Measurements from ENCODE around the gene LPAR4. TPM values are rescaled to one million over a fixed set of nuclear protein-coding genes. Genes with fewer than 3 reads are reported as not detected.

The LPAR4 gene
- total RNA-seq = not detected

DNA sequence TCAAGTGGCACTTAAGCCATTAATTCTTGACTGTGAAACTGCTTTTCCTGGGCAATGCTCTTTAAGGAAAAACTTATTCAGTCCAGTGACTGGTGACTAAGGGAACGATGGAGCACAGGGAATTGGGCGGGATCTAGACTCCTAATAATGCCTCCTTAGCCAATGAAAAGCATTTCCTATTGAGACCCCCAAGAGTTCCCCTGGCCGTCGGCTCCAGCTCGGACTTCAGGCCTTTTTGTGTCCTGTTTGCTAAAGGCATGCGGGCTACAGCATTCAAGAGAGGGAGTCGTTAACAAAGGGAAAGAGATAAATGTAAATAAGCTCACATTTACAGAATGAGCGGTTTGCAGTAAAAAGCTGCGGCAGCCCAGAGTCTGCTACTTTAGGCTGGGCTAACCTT lies at the start of gene LPAR4:
Gene LPAR4, plus strand, starts transcription at position 232 of the 400 bp plus-strand sequence. CDS start 7,150 bp downstream, outside the sequence.
- Mint-ChIP-seq H3K9me3 (ENCODE audit: low read depth) (no peaks in the 10 kb centered on the region), H3K4me1 (no peaks in the 10 kb centered on the region), H3K4me3 (no peak within 1 kb of the TSS), H3K27ac (no peak within 1 kb of the TSS), H3K27me3 (no peaks in the 10 kb centered on the region), H3K36me3 (ENCODE audit: low read depth) (no peaks in the 10 kb centered on the region)
- DNase-seq (no peak), ATAC-seq (no peak)
- ChIA-PET CTCF (no interaction called here), POLR2A (no interaction called here)
- intact Hi-C loops (cut with DNase I, micrococcal nuclease) = no loop called here

- DNase-seq (no peak), ATAC-seq (no peak)
- no peaks in the 10 kb centered on the region for H3K4me1 Mint-ChIP-seq
- no peaks in the 10 kb centered on the region for H3K27me3 Mint-ChIP-seq
- H3K9me3 Mint-ChIP-seq (ENCODE audit: low read depth) = no peaks in the 10 kb centered on the region
- intact Hi-C loops (cut with DNase I, micrococcal nuclease) = no loop called here
- POLR2A ChIA-PET = no interaction called here
- H3K36me3 Mint-ChIP-seq (ENCODE audit: low read depth) = no peaks in the 10 kb centered on the region
- H3K27ac Mint-ChIP-seq = no peak overlapping the region
- CTCF ChIA-PET = no interaction called here
- H3K4me3 Mint-ChIP-seq = no peak overlapping the region
Observed at GRCh38 chrX:78706071-78706470, 41.4 kb upstream of the LPAR4 start.

DNA sequence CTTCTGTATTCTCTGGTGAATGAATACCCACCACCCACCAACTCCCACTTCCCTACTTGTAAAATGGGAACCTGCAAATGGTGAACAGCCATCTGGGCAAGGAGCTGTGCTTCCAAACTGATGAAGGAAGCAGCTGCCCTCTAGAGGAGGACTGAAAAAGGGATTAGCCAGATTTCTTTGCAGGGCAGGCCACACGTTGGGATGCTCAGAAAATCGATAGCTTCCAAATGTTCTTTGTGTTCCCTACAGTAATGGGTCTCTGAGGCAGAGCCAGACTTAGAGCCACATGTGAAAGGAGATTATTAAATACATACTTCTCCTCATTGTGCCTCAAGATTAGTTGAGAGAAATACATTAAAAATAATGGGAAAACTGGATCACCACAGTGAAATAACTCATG lies 39.3 kb upstream of the LPAR4 start:
- ATAC-seq (no peak), DNase-seq (no peak)
- Mint-ChIP-seq H3K9me3 (ENCODE audit: low read depth) (no peaks in the 10 kb centered on the region), H3K27me3 (no peaks in the 10 kb centered on the region), H3K4me3 (no peak overlapping the region), H3K36me3 (ENCODE audit: low read depth) (no peaks in the 10 kb centered on the region), H3K27ac (no peak overlapping the region), H3K4me1 (no peaks in the 10 kb centered on the region)
- intact Hi-C loops (cut with DNase I, micrococcal nuclease) = no loop called here
- CTCF ChIA-PET = no interaction called here
- POLR2A ChIA-PET = no interaction called here

GRCh38 chrX:78708816-78709215 lies 38.7 kb upstream of the LPAR4 start:
- no peak overlapping the region for H3K27ac Mint-ChIP-seq
- no peaks in the 10 kb centered on the region for H3K36me3 Mint-ChIP-seq (ENCODE audit: low read depth)
- ATAC-seq (no peak), DNase-seq (no peak)
- ChIA-PET CTCF (no interaction called here), POLR2A (no interaction called here)
- H3K4me3 Mint-ChIP-seq = no peak overlapping the region
- H3K9me3 Mint-ChIP-seq (ENCODE audit: low read depth) = no peaks in the 10 kb centered on the region
- intact Hi-C loops (cut with DNase I, micrococcal nuclease) = no loop called here
- no peaks in the 10 kb centered on the region for H3K27me3 Mint-ChIP-seq
- no peaks in the 10 kb centered on the region for H3K4me1 Mint-ChIP-seq

- CTCF ChIA-PET = no interaction called here
- Mint-ChIP-seq H3K27me3 (no peaks in the 10 kb centered on the region), H3K4me3 (no peak overlapping the region), H3K4me1 (peaks cover 4% of the 10 kb centered on the region), H3K9me3 (ENCODE audit: low read depth) (no peaks in the 10 kb centered on the region), H3K36me3 (ENCODE audit: low read depth) (no peaks in the 10 kb centered on the region), H3K27ac (no peak overlapping the region)
- DNase-seq (no peak), ATAC-seq (no peak)
- POLR2A ChIA-PET = no interaction called here
- intact Hi-C loops (cut with DNase I, micrococcal nuclease) = no loop called here
Observed at GRCh38 chrX:78710171-78710570, 37.3 kb upstream of the LPAR4 start.

- ATAC-seq (no peak), DNase-seq (no peak)
- intact Hi-C loops (cut with DNase I, micrococcal nuclease) = no loop called here
- Mint-ChIP-seq H3K27me3 (no peaks in the 10 kb centered on the region), H3K27ac (no peak overlapping the region), H3K4me3 (no peak overlapping the region), H3K4me1 (peaks cover 4% of the 10 kb centered on the region), H3K36me3 (ENCODE audit: low read depth) (no peaks in the 10 kb centered on the region), H3K9me3 (ENCODE audit: low read depth) (no peaks in the 10 kb centered on the region)
- POLR2A ChIA-PET = interaction anchor here (0.7 kb wide), 1 partner anchor 430 kb away, joined by 3 read pairs; no protein-coding TSS in a partner anchor
- CTCF ChIA-PET = no interaction called here
Observed at GRCh38 chrX:78712336-78712735, 35.2 kb upstream of the LPAR4 start.

- ChIA-PET CTCF (no interaction called here), POLR2A (no interaction called here)
- intact Hi-C loops (cut with DNase I, micrococcal nuclease) = no loop called here
- Mint-ChIP-seq H3K27me3 (no peaks in the 10 kb centered on the region), H3K4me1 (no peaks in the 10 kb centered on the region), H3K36me3 (ENCODE audit: low read depth) (no peaks in the 10 kb centered on the region), H3K27ac (no peak overlapping the region), H3K9me3 (ENCODE audit: low read depth) (peaks cover 1% of the 10 kb centered on the region), H3K4me3 (no peak overlapping the region)
- no peak for DNase-seq
- no peak for ATAC-seq
Observed at GRCh38 chrX:78725287-78725686, 22.2 kb upstream of the LPAR4 start.

GRCh38 chrX:78746496-78746895 lies 1.0 kb upstream of the LPAR4 start:
- no peak overlapping the region for H3K27ac Mint-ChIP-seq
- POLR2A ChIA-PET = no interaction called here

GRCh38 chrX:78747971-78748370 lies 451 bp downstream of the LPAR4 start:
- POLR2A ChIA-PET = no interaction called here
- no peak for ATAC-seq
- no peaks in the 10 kb centered on the region for H3K4me1 Mint-ChIP-seq
- H3K4me3 Mint-ChIP-seq = no peak overlapping the region
- H3K9me3 Mint-ChIP-seq (ENCODE audit: low read depth) = no peaks in the 10 kb centered on the region
- intact Hi-C loops (cut with DNase I, micrococcal nuclease) = no loop called here
- no peak overlapping the region for H3K27ac Mint-ChIP-seq
- CTCF ChIA-PET = no interaction called here
- DNase-seq = no peak
- H3K36me3 Mint-ChIP-seq (ENCODE audit: low read depth) = no peaks in the 10 kb centered on the region
- no peaks in the 10 kb centered on the region for H3K27me3 Mint-ChIP-seq

More at GRCh38 chrX:78746496-78746895, 1.0 kb upstream of the LPAR4 start:
- Mint-ChIP-seq H3K36me3 (ENCODE audit: low read depth) (no peaks in the 10 kb centered on the region), H3K4me1 (no peaks in the 10 kb centered on the region), H3K27me3 (no peaks in the 10 kb centered on the region), H3K9me3 (ENCODE audit: low read depth) (no peaks in the 10 kb centered on the region), H3K4me3 (no peak overlapping the region)
- intact Hi-C loops (cut with DNase I, micrococcal nuclease) = no loop called here
- CTCF ChIA-PET = no interaction called here
- DNase-seq (no peak), ATAC-seq (no peak)

GRCh38 chrX:78748846-78749245 lies 1.3 kb downstream of the LPAR4 start:
- DNase-seq (no peak), ATAC-seq (no peak)
- intact Hi-C loops (cut with DNase I, micrococcal nuclease) = no loop called here
- Mint-ChIP-seq H3K9me3 (ENCODE audit: low read depth) (no peaks in the 10 kb centered on the region), H3K4me1 (no peaks in the 10 kb centered on the region), H3K36me3 (ENCODE audit: low read depth) (no peaks in the 10 kb centered on the region), H3K27ac (no peak overlapping the region), H3K4me3 (no peak overlapping the region), H3K27me3 (no peaks in the 10 kb centered on the region)
- CTCF ChIA-PET = no interaction called here
- POLR2A ChIA-PET = no interaction called here

DNA sequence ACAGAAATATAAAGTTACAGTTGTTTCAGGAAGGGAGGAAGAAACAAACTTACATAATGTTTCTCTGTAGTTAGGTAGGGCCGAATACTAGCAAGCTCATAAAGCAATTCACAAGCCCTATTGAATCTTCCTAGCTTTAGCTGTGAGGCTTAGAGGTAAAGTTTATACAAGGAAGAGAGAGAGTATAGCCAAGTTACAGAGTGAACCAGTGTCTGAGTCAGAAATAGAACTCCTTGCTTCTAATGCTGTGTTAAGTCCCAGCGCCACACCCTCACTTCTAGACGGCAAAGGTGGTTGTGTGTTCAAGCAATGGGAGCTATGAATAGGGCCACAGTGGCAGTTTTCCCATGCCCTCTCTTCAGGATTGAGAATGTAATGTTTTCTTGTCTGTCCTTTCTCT lies 6.1 kb downstream of the LPAR4 start:
- no peak overlapping the region for H3K27ac Mint-ChIP-seq

DNA sequence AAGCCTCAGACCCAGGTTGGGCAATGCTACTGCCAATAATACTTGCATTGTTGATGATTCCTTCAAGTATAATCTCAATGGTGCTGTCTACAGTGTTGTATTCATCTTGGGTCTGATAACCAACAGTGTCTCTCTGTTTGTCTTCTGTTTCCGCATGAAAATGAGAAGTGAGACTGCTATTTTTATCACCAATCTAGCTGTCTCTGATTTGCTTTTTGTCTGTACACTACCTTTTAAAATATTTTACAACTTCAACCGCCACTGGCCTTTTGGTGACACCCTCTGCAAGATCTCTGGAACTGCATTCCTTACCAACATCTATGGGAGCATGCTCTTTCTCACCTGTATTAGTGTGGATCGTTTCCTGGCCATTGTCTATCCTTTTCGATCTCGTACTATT lies 7.4 kb downstream of the LPAR4 start:
- POLR2A ChIA-PET = no interaction called here
- CTCF ChIA-PET = no interaction called here
- ATAC-seq (no peak), DNase-seq (no peak)
- no peaks in the 10 kb centered on the region for H3K27me3 Mint-ChIP-seq
- intact Hi-C loops (cut with DNase I, micrococcal nuclease) = no loop called here
- no peak overlapping the region for H3K27ac Mint-ChIP-seq
- H3K4me3 Mint-ChIP-seq = no peak overlapping the region
- no peaks in the 10 kb centered on the region for H3K9me3 Mint-ChIP-seq (ENCODE audit: low read depth)
- H3K4me1 Mint-ChIP-seq = no peaks in the 10 kb centered on the region
- no peaks in the 10 kb centered on the region for H3K36me3 Mint-ChIP-seq (ENCODE audit: low read depth)

More for the DNA sequence above, 6.1 kb downstream of the LPAR4 start:
- POLR2A ChIA-PET = no interaction called here
- H3K27me3 Mint-ChIP-seq = no peaks in the 10 kb centered on the region
- H3K4me1 Mint-ChIP-seq = no peaks in the 10 kb centered on the region
- CTCF ChIA-PET = interaction anchor here (0.5 kb wide), 1 partner anchor 198 kb away, joined by 4 read pairs; no protein-coding TSS in a partner anchor
- no peaks in the 10 kb centered on the region for H3K36me3 Mint-ChIP-seq (ENCODE audit: low read depth)
- ATAC-seq (no peak), DNase-seq (no peak)
- H3K4me3 Mint-ChIP-seq = no peak overlapping the region
- intact Hi-C loops (cut with DNase I, micrococcal nuclease) = no loop called here
- no peaks in the 10 kb centered on the region for H3K9me3 Mint-ChIP-seq (ENCODE audit: low read depth)

GRCh38 chrX:78759081-78759480 lies 11.6 kb downstream of the LPAR4 start:
- Mint-ChIP-seq H3K4me1 (peaks cover 3% of the 10 kb centered on the region), H3K9me3 (ENCODE audit: low read depth) (no peaks in the 10 kb centered on the region), H3K4me3 (no peak overlapping the region), H3K36me3 (ENCODE audit: low read depth) (no peaks in the 10 kb centered on the region), H3K27me3 (no peaks in the 10 kb centered on the region), H3K27ac (no peak overlapping the region)
- intact Hi-C loops (cut with DNase I, micrococcal nuclease) = no loop called here
- DNase-seq (no peak), ATAC-seq (no peak)
- ChIA-PET POLR2A (no interaction called here), CTCF (no interaction called here)
